HG03045 (cell line): ENCODE results near the gene ERI3.

Experiments
- ATAC-seq: cut with Tn5 transposase; IDR thresholded peaks from one replicate; pipeline ENCODE4 v1.9.1; 2021; ENCODE audit warnings: mild to moderate bottlenecking, moderate library complexity; ENCODE audit not compliant: unreplicated experiment

The ERI3 gene

GRCh38 chr1:44239961-44240371 lies 115.1 kb downstream of the ERI3 start:
- ATAC-seq: no peak

- no peak for ATAC-seq
These were observed 115.6 kb downstream of the ERI3 start for GRCh38 chr1:44239331-44239960.

GRCh38 chr1:44238660-44239059 lies 116.4 kb downstream of the ERI3 start:
- ATAC-seq: no peak

DNA sequence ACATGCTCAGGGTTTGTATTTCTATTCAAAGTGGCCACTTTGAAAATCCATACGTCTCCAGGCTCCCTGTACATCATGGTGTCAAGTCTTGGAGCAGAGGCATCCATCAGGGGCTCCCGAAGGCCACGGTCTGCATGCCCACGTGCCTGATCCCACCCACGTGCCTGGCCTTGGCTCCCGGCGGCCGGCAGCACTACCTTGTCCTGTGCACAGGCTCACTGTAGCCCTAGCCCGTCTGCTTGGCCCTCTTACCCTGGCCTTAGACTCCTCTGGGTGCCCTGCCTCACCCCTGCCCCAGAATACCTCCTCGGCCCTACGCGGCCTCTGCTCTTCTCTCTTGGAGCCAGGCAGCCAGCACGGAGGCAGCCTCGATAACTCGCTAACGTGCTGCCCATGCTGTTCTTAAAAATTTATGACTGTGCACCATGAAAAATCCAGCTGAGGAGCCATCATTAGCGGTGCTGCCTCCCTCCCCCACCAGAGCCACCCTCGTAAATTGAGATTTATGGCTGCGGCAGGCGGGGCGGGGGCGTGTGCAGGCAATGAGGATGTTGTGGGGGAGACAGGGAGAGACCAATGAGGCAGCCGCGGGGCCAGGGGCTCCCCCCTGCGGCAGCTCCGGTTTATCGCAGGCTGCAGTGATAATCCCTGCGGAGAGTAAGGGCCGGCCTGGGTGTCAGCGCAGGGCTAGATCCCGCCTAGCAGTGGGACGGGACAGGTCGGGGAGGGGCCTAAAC lies 117.2 kb downstream of the ERI3 start:
- no peak for ATAC-seq

DNA sequence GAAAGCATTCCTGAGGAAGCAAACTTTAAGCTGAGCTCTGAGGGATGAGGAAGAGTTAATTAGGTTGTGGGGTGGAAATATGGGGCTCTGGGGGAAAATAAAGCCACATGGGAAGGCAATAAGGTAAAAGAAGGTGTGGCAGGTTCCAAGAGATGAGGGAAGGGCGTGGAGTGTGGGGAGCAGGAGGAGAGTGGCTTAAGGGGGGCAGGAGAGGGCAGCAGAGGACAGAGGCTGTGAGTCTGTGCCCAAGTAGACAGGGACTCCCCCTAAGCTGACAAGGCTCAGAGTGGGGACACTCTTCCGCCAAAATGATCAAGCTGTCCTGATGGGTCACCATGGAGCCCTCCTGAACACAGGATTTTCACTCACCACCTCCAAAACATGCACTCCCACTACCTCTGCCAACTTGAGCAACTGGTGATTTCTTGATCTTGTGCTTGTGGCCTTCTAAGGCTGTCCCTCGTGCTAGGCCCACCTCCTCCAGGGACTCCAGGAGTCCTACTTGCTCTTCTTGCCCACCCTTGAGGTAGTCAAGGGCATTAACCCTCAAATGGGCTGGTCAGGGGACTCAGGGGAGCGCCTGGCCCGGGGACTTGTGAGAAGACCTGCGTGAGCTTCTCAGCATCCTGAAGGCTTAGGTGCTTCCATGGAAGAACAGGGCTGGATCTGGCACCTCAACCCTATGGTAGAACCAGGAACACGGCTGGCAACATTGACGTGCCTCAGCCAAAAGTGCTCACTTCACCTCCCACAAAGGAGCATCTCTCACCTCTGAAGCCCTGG lies 118.4 kb downstream of the ERI3 start:
- ATAC-seq: no peak

DNA sequence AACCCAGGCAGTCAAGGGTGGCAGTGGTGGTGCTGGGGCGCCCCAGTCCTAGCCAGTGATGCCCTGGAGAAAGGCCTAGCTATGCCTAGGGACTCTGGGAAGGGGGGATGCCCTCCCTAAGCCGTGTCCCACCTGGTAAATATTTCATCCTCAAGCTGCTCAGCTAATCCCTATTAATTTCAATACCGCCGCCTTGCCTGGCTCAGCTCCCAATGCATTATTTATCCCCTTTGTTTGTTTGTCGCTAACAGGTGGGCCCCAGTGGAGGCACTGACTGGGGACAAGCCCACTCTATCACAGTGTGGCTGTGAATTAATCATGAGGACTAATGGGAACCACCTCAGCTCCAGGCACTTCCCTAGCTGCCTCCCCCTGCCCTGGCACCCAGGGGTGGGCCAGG lies 119.2 kb downstream of the ERI3 start:
- ATAC-seq: no peak

DNA sequence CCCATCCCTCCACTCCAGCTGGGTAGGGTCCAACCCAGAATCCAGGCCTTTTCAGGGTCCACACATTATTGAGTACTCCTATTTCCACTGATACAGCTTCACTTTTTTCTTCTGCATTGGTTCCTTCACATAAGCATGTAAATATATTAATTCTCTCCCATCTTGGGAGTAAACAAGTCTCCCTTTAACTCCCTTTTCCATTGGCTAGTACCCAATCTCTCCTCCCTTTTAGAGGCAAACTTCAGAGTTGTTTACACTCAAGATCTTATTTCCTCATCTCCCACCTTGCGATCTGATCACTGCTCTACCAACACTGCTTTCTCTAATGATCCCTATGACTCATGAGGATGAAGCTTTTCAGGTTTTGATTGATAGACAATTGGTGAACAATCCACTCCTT lies 121.5 kb downstream of the ERI3 start:
- ATAC-seq: no peak

DNA sequence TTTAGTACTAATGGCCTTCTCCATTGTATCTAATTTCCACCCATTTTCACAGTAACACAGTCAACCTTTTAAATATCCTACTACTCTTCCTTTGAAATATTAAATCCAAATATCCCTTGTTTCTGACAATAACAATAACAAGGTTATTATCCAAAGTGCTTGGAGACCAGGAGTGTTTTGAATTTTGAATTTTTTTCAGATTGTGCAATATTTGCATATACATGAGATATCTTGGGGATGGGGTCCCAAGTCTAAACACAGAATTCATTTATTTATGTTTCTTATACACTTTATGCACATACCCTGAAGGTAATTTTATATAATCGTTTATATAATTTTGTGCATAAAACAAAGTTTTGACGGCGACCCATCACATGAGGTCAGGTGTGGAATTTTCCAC lies 124.3 kb downstream of the ERI3 start:
- ATAC-seq: no peak

GRCh38 chr1:44229435-44230167 lies 125.5 kb downstream of the ERI3 start:
- no peak for ATAC-seq

DNA sequence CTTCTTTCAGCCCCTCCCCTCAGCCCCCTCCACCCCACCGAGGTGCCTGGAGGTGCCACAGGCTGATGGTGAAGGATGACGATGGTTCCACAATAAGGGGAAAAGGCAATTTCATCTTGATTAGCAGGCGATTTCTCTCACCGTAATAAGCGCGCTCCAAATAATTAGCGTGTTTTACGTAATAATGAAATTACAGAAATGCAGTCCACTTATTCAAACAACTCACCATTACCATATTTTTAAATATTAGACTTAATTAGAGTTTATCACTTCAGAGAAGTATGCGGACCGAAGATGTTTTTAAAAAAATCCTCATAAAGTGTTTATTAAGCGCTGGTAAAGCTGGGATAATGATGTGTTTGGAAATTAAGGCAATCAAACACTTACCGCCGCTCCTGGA lies 126.8 kb downstream of the ERI3 start:
- no peak for ATAC-seq

DNA sequence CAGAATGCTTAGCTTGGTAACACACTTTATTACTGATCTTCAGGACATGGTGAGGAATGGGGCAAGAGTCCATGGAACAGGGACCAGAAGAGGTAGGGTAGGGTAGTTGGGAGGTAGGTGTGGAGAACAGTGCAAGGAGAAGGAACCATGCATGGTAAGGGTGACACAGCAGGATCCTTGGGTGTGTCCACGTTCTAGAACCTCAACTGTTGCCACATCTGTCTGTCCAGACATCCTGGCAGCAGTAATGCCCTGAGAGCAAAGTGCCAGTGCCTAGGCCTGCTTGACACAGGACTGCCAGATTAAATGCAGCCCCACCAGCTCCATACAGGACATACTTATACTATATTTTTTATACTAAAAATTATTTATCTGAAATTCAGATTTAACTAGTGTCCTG lies 127.8 kb downstream of the ERI3 start:
- ATAC-seq: no peak

GRCh38 chr1:44225761-44226160 lies 129.3 kb downstream of the ERI3 start:
- ATAC-seq: no peak

DNA sequence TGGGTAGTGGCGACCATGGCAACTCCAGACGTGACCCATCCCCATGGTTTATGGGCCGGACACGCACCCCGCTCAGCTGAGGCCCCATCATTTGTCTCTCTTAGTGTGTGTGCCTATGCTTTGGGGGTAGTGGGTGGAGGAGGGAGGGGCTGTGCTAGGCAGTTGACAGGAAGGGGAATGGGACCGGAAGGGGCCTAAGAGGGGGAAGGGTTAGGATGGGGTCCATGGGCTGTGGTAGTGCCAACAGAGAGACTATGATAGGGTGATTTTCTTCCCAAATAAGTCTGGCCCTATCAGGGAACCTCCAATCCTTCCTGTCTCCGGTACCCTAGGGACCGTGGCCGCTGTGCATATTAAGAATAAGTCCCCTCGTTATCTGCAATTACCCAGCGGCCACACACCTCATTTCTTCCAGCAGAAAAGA lies 131.9 kb downstream of the ERI3 start:
- no peak for ATAC-seq

GRCh38 chr1:44222397-44223186 lies 132.5 kb downstream of the ERI3 start:
- no peak for ATAC-seq

DNA sequence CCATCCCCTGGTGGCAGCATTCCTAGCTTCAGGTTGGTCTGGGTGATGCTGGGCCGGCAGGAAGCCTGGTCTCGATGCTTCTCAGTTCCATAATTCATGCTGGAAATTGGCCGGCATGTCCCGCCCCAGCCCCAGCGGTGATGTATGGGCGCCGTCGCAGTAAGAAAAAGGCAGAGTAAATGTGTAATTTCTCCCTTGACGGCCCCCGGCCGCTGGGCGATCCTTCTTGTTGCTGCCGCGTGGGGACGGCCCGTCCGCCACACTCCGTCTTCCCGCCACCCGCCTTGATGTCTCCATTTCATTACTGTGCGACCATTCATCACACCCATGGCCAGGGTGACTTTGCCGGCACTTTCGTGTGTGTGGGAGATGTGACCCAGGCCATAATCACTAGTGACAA lies 133.3 kb downstream of the ERI3 start:
- no peak for ATAC-seq

DNA sequence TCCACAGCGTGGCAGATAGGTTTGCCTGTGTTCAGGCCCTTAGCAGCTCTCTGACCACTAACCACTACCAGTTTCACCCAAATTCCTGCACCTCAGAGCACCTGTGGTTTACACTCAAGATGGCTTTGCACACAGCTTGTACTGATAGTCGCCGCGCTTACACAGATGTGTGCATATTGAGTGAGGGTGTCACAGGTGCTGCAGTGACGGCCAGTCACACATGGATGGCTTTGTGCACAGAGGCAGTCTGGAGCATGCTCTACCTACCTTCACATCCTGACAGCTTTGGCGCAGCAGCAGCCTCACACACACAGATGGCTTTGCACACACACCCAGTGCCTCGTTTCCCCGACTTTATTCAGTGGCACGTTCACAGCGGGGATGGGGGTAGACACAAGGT lies 134.3 kb downstream of the ERI3 start:
- ATAC-seq: no peak

DNA sequence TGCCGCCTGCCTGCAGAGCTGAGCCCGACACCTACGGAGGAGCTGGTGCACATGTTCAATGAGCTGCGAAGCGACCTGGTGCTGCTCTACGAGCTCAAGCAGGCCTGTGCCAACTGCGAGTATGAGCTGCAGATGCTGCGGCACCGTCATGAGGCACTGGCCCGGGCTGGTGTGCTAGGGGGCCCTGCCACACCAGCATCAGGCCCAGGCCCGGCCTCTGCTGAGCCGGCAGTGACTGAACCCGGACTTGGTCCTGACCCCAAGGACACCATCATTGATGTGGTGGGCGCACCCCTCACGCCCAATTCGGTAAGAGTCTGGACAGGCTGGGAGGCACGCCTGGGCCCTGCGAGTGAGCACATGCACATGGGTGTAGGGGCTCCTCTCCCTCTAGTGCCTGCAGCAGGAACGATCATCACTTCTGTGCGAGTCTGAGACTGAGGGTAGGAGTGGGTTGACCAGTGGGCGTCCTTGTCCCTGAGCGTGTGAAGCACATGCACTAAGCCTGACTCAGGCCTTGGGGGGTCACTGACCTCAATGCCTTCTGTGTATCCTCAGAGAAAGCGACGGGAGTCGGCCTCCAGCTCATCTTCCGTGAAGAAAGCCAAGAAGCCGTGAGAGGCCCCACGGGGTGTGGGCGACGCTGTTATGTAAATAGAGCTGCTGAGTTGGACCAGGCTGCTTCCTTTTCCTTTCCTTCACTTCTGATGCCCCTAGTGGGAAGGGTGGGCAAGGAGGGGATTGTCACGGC lies 134.9 kb downstream of the ERI3 start:
- no peak for ATAC-seq

DNA sequence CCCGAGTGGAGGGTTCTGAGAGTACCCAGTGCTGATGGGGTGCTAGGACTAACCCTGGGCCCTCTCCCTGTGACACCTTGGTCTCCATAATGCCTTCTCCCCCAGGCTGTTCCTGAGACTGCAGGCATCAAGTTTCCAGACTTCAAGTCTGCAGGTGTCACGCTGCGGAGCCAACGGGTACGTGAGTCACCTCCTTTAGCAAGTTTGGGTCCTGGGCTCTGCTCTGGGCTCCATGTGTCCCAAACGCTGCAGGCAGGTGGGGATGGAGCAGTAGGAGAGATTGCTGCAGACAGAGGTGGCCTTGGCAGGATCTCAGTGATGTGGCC lies 135.8 kb downstream of the ERI3 start:
- no peak for ATAC-seq

- no peak for ATAC-seq
These were observed 136.4 kb downstream of the ERI3 start for GRCh38 chr1:44218503-44219300.
